LNCAP (cell line): ENCODE measurements around the gene SLC35E1.

Source experiments
- TF ChIP-seq, protein P1 (sequence below): fragments of 450-650 bp; IDR thresholded peaks from 2 replicates; pipeline ENCODE4 v1.5.1; 2017; ENCODE audit warnings: mild to moderate bottlenecking

SLC35E1 gene

DNA sequence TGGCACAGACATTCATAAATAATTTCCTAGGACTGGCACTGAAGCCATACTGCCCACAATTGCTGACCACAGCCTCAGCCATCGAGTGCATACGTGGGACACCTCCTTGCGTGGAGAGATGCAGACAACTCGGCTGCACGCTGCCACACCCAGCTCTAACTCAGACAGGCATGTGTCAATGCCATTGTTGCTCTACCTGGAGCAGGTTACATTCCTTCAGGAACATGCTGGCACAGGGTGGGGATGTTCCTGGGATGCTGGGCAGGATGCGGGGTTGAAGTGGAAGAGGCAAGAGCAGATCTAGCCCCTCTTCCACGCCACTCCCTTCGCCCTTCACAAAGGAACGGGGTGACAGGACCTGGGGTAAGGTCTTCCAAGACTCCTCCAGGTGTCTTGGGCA, 24.2 kb upstream of the SLC35E1 start:
- TF ChIP-seq, protein P1, sequence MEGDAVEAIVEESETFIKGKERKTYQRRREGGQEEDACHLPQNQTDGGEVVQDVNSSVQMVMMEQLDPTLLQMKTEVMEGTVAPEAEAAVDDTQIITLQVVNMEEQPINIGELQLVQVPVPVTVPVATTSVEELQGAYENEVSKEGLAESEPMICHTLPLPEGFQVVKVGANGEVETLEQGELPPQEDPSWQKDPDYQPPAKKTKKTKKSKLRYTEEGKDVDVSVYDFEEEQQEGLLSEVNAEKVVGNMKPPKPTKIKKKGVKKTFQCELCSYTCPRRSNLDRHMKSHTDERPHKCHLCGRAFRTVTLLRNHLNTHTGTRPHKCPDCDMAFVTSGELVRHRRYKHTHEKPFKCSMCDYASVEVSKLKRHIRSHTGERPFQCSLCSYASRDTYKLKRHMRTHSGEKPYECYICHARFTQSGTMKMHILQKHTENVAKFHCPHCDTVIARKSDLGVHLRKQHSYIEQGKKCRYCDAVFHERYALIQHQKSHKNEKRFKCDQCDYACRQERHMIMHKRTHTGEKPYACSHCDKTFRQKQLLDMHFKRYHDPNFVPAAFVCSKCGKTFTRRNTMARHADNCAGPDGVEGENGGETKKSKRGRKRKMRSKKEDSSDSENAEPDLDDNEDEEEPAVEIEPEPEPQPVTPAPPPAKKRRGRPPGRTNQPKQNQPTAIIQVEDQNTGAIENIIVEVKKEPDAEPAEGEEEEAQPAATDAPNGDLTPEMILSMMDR = no peak

DNA sequence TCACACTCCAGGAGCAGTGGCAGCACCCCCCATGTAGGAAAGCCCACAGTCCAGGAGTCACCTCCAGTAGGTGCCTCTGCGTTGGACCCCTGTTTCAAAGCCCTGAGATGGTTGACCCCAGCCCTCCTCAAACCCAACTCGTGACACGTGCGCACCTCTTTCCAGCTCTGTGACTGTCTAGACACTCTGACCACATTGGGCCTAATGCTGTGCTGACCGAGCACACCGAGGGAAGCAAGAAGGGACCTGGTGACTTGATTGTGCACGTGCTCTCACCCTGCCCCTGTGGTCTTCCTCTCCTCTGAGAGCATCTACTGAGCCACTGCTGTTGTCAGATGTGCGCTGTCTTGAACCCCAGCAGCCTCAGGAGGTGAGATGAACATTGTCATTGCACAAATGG, 22.9 kb upstream of the SLC35E1 start:
- TF ChIP-seq, protein P1 = no peak

DNA sequence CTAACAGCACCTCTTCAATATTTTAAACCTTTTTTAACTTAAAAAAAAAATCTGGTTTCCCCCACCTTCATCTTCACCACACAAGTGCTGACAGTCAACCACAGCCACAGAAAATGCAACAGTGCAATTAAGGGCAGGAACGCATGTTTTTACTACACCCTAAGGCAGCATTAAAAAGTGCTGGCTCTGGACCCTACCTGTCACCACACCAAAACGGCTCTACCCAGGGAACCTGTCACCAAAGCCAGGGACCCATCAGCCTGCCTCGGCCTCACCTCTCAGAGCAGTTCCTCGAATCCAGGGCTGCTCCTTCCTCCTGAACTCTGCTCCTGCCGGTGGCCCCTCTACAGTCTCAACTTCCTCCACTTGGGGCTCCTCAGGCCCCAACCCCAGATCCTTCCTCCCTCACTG, 22.5 kb upstream of the SLC35E1 start:
- TF ChIP-seq, protein P1 = no peak

DNA sequence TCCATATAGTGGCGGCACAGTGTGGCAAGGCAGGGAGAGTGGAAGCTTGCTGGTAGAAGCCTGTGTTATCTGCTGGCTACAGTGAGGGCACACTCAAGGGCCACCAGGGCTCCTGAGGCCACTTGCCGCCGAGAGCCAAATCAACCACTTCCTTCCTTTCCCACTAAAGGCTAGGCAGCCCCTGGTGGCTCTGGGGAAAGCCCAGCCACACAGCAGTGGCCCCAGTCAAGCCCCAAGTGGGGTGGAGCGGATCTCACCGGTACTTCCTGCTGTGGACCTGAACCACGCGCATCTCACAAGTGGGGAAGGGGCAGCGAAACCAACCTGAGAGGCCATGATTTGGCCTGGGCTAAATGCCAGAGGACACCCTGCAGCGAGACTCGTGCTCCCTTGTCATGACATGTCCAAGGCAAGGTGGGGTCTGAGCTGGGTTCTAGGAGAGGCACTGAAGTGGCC, 21.9 kb upstream of the SLC35E1 start:
- TF ChIP-seq, protein P1 = no peak

DNA sequence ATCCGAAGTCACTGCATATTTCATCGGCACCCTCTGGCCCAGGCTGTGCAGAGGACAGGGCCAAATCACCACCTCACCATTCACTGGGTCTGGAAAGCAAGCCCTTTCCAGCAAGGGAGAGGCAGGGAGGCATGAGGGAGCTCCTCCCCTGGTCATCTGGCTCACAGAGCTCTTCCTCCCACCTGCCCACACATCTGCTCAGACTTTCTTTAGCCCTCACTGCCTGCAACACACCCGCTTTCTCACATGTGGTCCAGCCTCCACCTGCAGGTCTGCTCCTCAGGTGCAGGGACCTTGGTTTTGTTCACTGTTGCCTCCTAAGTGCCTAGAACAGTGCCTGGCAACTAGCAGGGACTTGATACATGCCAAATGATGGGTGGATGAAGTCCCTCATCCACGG, 21.0 kb upstream of the SLC35E1 start:
- TF ChIP-seq, protein P1 = no peak

DNA sequence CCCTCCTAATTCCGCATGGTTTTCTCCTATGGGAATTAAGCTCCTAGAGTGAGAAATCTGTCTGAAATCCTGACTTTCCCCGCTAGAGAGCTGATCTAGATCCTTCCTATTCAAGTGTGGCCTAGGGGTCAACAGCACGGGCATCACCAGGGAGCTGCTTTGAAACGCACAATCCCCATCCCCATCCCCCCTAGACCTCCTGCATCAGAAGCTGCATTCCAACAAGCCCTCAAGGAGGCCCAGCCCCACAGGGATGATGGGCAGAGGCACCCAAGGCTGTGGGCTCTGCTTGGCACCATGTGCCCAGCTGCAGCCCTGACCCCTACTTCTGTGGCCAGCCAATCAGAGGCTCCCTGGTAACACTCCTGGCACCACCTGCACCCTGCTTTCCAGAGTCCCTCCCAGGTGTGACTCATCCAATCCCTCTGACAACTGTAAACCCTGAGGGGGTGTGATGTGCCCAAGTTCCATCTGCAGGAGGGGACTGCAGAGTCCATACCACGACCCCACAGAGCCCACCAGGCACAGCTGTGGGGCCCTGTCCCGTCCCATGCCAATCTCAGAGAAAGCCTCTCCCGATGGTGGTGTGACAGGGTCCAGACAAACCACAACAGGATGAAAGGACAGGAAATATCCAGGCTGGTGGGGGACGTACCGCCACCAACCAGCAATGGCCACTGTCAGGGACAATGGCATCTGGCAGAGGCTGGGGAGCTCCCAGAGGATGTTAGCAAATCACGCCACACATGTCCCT, 19.8 kb upstream of the SLC35E1 start:
- TF ChIP-seq, protein P1 = no peak

DNA sequence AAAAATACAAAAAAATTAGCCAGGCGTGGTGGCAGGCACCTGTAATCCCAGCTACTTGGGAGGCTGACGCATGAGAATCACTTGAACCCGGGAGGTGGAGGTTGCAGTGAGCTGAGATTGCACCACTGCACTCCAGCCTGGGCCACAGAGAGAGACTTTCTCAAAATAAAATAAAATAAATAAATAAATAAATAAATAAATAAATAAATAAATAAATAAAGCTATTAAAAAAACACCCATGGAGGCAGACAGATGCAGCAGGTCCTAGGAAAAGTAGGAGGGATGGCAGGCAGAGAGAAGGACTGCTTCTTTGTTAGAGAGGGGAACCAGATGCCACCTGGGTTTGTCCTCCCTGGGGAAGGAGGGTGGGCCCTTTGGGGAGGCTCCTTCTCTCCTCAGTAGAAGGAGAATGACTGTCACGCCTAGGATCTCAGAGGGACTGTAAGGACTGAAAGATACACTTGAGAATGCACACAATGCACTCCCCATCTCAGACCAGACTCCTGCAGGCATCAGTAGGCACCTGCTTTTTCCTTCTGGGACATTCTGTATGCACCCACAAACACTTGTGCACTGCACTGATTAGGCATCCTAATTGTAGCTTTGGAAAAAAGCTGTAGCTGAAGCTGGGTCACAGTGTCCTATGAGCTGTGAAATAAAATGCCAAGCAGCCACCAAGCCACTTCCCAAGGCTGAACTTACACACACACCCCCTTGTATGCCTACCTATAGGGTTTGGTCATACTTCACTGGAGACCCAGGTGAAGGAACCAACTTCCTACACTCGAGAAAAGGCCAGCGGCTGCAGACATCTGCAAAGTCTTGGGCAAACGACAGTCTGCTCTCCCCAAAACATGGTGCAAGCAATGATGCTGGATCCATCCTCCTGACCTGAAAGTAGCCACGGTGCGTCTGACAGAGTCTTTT, 18.9 kb upstream of the SLC35E1 start:
- TF ChIP-seq, protein P1 = no peak
